Body of pancreas (tissue), 4 donors: ENCODE data around the gene MRGPRD.

Experiments
- CTCF ChIP-seq, 7 experiments: fragments of 450-650 bp in 4 of 7; fragments of 200-600 bp in 3 of 7; sonication (generic) in 3 of 7; IDR thresholded peaks; one replicate each; pipeline ENCODE4 v1.5.1; 2016 to 2019; ENCODE audit warnings: antibody characterized with exemption in 7 of 7
- POLR2A ChIP-seq, 3 donors: fragments of 450-650 bp; IDR thresholded peaks; one replicate each; pipeline ENCODE4 v1.6.1; 2016; ENCODE audit warnings: antibody characterized with exemption in 3 of 3, mild to moderate bottlenecking in 2 of 3

- TF ChIP-seq CTCF (IDR thresholded peaks at IDR 0.05) (no peak), POLR2A (IDR thresholded peaks at IDR 0.05) (no peak)
Observed at GRCh38 chr11:68962527-68963250, 18.1 kb downstream of the MRGPRD start.
